GM21526 (cell line): ENCODE results near the gene ZNF697.
A peak's percentile ranks its signal among the peaks of the same experiment; 100 is the strongest.
"Not testable (repeated sequence)": the region's sequence is repeated elsewhere in the genome, so short reads cannot be mapped to it uniquely, and the experiment has no call there.

Experiments used
- ATAC-seq: cut with Tn5 transposase; IDR thresholded peaks from one replicate; pipeline ENCODE4 v1.9.1; 2021; ENCODE audit warnings: moderate library complexity; ENCODE audit not compliant: unreplicated experiment, low FRiP score

ZNF697 gene

GRCh38 chr1:119647734-119648619 is at the start of gene ZNF697:
Gene ZNF697 (minus strand): TSS chr1:119648266. CDS start chr1:119626100, 22,166 bp downstream.
- peak; percentile 65 for ATAC-seq

DNA sequence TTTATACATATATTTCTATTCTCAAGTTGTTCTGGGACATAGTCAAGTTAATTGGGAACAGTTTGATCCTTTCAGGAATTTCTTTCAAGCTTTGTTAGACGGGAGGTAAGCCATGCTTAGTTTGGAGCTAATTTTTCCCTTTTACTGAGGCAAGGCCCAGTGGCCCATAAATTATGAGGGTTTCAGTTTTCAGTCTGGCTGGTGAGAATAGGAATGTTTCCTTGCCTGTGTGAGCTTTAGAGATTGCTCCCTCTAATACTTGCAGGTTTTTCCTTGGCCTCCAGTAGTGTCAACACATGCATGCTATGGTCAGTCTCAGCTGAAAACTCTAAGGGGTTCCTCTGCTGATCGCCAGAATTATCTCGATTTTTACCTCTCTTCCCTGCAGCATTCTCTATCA is 49.5 kb upstream of the ZNF697 start:
- no peak for ATAC-seq

DNA sequence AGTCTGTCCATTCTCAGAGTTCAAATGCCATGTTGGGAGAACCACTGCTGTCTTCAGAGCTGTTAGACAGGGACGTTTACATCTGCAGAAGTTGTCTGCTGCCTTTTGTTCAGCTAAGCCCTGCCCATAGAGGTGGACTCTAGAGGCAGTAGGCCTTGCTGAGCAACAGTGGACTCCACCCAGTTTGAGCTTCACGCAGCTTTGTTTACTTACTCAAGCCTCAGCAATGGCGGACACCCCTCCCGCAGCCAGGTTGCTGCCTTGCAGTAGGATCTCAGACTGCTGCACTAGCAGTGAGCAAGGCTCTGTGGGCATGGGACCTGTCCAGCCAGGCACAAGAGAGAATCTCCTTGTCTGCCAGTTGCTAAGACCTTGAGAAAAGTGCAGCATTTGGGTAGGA is 48.8 kb upstream of the ZNF697 start:
- not testable (repeated sequence) for ATAC-seq

DNA sequence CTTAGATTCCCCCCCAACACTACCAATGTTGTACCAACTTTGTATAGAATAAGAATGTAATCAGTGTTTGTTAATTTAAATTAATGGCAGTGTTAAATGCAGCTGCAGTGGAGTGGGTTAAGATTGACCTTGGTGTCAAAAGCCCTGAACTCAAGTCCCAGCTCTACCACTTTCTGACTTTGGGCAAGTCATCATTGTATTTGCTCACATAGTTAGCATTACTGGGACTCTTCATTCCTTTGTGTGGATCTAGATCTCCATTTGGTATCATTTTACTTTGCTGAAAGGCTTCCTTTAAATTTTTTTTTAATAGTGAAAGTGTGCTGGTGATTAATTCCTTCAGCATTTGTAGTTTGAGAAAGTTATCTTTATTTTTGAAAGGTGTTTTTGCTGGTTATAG is 41.4 kb upstream of the ZNF697 start:
- no peak for ATAC-seq

- no peak for ATAC-seq
Measured at GRCh38 chr1:119688810-119689209, 40.7 kb upstream of the ZNF697 start.

GRCh38 chr1:119687434-119688079 is 39.5 kb upstream of the ZNF697 start:
- ATAC-seq = no peak

DNA sequence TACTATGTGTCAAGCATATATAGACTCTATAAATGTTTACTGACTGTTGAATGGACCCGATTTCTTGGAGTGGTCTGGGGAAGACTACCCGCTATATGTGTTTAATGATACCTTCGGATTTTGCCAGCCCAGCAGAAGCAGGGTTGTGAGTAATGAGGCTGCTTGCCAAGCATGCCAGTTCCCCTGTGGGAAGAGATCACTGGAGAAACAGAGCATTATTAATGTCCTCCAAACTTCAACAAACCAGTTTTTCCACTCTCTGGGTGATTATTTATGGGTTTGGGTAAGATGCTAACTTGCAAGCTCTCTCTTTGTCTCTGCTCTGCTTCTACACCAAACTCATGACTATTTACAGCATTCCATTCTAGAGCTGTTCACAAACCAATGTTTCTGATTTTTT is 38.6 kb upstream of the ZNF697 start:
- no peak for ATAC-seq

GRCh38 chr1:119683893-119684292 is 35.8 kb upstream of the ZNF697 start:
- ATAC-seq = no peak

GRCh38 chr1:119682141-119682540 is 34.1 kb upstream of the ZNF697 start:
- ATAC-seq = no peak

DNA sequence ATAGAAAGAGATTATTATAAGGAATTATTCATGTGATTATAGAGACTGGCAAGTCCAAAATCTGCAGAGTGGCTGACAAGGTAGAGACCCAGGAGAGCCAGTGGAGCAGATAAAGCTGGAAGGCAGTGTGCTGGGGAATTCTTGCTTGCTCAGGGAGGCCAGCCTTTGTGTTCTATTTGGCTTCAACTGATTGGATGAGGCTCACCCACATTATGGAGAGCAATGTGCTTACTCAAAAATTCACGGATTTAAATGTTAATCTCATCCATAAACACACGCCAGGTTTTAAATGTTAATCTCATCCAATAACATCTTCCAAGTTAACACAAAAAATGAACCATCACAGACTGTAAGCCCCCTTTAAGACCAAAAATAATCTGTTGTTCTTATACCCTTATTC is 33.5 kb upstream of the ZNF697 start:
- no peak for ATAC-seq

- ATAC-seq = no peak
Measured at GRCh38 chr1:119680723-119681122, 32.7 kb upstream of the ZNF697 start.

DNA sequence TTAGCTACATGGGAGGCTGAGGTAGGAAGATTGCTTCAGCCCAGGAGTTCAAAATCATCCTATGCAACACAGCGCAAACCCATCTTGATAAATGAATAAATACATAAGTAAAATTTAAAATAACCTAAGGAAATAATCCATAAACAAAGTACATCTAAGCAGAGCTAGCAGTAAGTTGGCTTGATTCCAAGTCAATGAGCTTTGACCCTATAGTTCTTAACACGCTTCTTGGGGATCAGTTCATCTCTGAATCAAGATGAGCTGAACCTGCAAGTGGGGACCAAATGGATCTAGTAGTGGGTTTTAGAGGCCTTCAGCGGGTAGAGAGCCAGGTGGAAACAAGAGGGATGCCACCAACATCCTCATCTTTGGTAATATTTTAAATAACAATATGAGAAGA is 32.1 kb upstream of the ZNF697 start:
- ATAC-seq = no peak

DNA sequence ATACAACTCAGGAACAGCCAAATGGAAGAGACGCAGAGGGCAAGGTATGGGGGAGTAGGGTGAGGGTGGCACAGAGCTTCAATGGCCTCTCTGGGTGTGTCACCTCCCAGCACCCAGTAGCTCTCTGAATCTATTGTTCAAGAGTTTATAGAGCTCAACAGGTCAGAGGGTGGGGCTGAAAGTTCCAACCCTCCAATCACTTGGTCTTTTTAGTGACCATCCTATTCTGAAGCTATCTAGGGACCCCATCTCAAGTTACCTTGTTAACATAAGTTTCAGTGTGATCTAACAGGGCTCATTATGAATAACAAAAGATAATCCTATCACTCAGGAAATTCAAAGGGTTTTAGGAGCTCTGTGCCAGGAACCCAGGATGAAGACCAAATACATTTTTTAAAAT is 31.2 kb upstream of the ZNF697 start:
- no peak for ATAC-seq

GRCh38 chr1:119676571-119677206 is 28.6 kb upstream of the ZNF697 start:
- no peak for ATAC-seq

GRCh38 chr1:119675349-119676345 is 27.6 kb upstream of the ZNF697 start:
- no peak for ATAC-seq

DNA sequence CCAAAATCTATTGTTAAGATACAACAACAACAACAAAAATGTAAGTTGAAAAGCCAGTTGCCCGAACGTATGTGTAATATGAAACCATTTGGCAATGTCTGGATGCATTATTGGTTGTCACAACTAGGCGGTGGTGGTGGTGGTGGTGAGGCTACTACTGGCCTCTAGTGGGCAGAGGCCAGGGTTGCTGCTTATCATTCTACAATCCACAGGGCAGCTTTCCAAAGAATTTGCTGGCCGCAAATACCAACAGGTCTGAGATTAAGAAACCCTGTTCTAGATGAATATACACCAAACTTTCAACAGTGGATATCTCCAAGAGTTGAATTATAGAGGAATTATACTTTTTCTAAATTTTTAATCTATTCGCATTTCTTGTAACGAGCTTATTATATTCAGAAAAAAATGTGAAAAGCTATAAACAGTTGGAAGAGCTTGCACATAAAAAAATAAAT is 26.8 kb upstream of the ZNF697 start:
- ATAC-seq = no peak

DNA sequence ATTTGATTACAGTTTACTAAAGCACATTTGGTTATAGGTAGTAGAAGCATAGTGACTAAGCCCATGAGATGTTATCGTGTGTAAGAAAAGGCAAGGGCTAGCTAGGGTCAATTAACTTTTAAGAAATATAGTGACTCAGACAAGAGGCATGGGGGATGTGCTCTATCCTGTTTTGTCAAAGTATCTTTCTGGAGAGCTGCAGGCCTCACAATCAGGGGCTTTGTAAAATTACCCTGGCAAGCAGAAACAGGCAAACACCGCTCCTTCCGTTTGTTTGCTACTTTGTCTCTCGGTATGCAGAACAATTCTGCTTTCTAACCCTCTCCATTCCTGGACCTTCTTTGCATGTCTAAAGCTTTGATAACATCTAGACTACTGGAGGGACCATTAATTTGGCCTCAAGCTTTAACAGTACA is 26.1 kb upstream of the ZNF697 start:
- ATAC-seq = no peak

DNA sequence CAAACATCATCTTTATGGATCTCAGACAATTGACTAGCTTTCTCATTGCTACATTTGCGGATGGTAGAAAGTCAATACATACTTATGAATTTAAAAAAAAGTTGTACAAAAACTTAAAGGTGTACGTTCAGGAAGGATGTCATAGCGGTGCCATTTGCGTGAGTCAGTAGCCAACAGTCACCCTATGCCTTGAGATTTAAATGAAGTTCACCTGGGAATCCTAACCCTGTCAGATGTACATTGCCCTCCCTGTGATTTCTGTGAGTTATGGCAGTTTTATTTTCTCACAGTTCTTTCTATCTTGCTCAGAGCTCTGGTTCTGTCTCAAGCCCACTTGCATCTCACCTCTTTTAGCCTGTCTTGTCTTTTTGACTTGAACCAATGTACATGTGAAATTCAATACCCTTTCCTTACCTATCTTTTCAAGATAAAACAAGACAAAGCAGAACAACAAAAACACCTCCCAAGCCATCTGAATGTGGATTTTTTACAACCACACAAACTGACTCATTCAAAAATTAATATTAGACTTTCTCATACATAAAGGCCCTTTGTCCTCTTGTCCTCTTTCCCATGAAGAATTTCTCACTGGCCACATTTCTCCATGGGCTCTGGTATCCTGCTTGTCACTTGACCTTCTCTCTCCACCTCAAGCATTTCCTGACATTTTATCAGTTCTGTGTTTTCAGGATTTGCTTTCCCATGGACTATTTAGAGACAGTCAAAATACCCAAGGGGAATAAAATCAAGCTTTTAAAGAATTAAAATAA is 25.3 kb upstream of the ZNF697 start:
- no peak for ATAC-seq

DNA sequence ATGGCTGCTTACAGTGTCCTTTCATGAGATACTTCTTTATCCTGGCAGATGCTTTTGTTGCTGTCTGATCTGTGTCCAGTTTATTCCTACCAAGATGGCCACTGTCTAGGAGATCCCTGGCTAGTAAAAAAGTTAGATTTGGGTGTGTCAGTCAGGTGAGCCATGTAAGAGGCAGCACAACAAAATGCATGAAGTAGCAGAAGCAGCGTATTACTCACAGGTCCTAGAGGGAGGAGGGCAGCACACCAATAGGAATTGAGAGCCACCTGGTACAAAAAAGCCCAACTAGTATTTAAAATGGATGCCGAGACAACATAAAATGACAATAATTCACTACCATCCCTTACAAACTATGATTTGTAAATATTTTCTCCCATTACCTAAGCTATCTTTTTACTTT is 22.8 kb upstream of the ZNF697 start:
- ATAC-seq = no peak
